A673 (cell line): ENCODE results near the gene TJP1.

ENCODE experiments used
- CTCF ChIP-seq: fragments of 300-800, 200-600 bp; sonication (generic); conservative IDR thresholded peaks from 2 replicates; pipeline ENCODE4 v1.5.1; 2017; ENCODE audit warnings: low read depth, mild to moderate bottlenecking, antibody characterized with exemption, low read length, moderate library complexity, mixed read lengths
- EZH2 ChIP-seq: fragments of 200-600 bp; sonication (generic); IDR thresholded peaks from 2 replicates; pipeline ENCODE4 v1.6.1; 2017; ENCODE audit warnings: borderline replicate concordance, low read depth, mild to moderate bottlenecking, mixed read lengths, antibody characterized with exemption, low read length; ENCODE audit not compliant: poor library complexity, severe bottlenecking

GRCh38 chr15:29840054-29840453 lies 17.8 kb upstream of the TJP1 start:
- TF ChIP-seq CTCF (no peak), EZH2 (no peak)
